Neural cell (in vitro differentiated cells): ENCODE data around the gene ERC2. TPM values are rescaled to one million over a fixed set of nuclear protein-coding genes. Genes with fewer than 3 reads are reported as not detected.

Experiments used
- H2AFZ ChIP-seq: fragments of 200-600, 300-800 bp; sonication (generic), shearing (Covaris generic); 2 replicates; pipeline ENCODE4 v1.6.0; 2014; ENCODE audit warnings: low read depth, mild to moderate bottlenecking, antibody characterized with exemption, low read length, moderate library complexity
- H3F3A ChIP-seq: fragments of 200-600 bp; shearing (Covaris generic); 2 replicates; pipeline ENCODE4 v1.6.1; 2016; ENCODE audit warnings: mild to moderate bottlenecking, moderate library complexity, mixed read lengths, antibody characterized with exemption, low read length; ENCODE audit not compliant: insufficient read depth, poor library complexity, severe bottlenecking
- H3K27ac ChIP-seq: fragments of 200-600, 300-800 bp; sonication (generic), shearing (Covaris generic); 2 replicates; pipeline ENCODE4 v1.5.1; 2014; ENCODE audit warnings: mild to moderate bottlenecking, low read length, moderate library complexity
- H3K27me3 ChIP-seq: fragments of 300-800, 200-600 bp; sonication (generic), shearing (Covaris generic); 2 replicates; pipeline ENCODE4 v1.6.0; 2014; ENCODE audit warnings: mild to moderate bottlenecking, low read depth, low read length, moderate library complexity; ENCODE audit not compliant: insufficient read depth
- H3K36me3 ChIP-seq: fragments of 300-800, 200-600 bp; sonication (generic), shearing (Covaris generic); 2 replicates; pipeline ENCODE4 v1.5.1; 2014; ENCODE audit warnings: mild to moderate bottlenecking, antibody characterized with exemption, low read length, moderate library complexity; ENCODE audit not compliant: insufficient read depth
- H3K4me2 ChIP-seq: fragments of 300-800, 200-600 bp; sonication (generic), shearing (Covaris generic); 2 replicates; pipeline ENCODE4 v1.6.0; 2014; ENCODE audit warnings: mild to moderate bottlenecking, low read length
- H3K4me3 ChIP-seq: fragments of 300-800, 200-600 bp; sonication (generic), shearing (Covaris generic); 2 replicates; pipeline ENCODE4 v1.5.1; 2014; ENCODE audit warnings: mild to moderate bottlenecking, low read length, moderate library complexity
- H3K79me2 ChIP-seq: fragments of 200-600 bp; shearing (Covaris generic); replicated peaks from 2 replicates; pipeline ENCODE4 v1.6.0; 2014; ENCODE audit warnings: mild to moderate bottlenecking, low read length, moderate library complexity; ENCODE audit not compliant: insufficient read depth
- H3K9ac ChIP-seq: fragments of 300-800, 200-600 bp; sonication (generic), shearing (Covaris generic); 2 replicates; pipeline ENCODE4 v1.6.1; 2016; ENCODE audit warnings: mild to moderate bottlenecking, low read length, mixed read lengths
- H3K9me2 ChIP-seq: fragments of 200-600 bp; shearing (Covaris generic); 2 replicates; pipeline ENCODE4 v1.6.1; 2016; ENCODE audit warnings: mild to moderate bottlenecking, low read length, mixed read lengths; ENCODE audit not compliant: insufficient read depth
- H3K9me3 ChIP-seq: fragments of 200-600, 300-800 bp; sonication (generic), shearing (Covaris generic); 2 replicates; pipeline ENCODE4 v1.6.1; 2016; ENCODE audit warnings: mild to moderate bottlenecking, mixed run types, low read length, moderate library complexity, mixed read lengths
- H4K20me1 ChIP-seq: fragments of 200-600 bp; shearing (Covaris generic); 2 replicates; pipeline ENCODE4 v1.6.1; 2016; ENCODE audit warnings: mild to moderate bottlenecking, mixed run types; ENCODE audit not compliant: insufficient read depth
- EP300 ChIP-seq: fragments of 450-650 bp; conservative IDR thresholded peaks from 2 replicates; pipeline ENCODE4 v1.6.1; 2014; ENCODE audit warnings: antibody characterized with exemption, mild to moderate bottlenecking, moderate library complexity; ENCODE audit not compliant: poor library complexity, severe bottlenecking
- EZH2 ChIP-seq: fragments of 200-600, 300-800 bp; shearing (Covaris generic), sonication (generic); IDR thresholded peaks from 2 replicates; pipeline ENCODE4 v1.6.1; 2014; ENCODE audit warnings: antibody characterized with exemption, low read length, borderline replicate concordance, mild to moderate bottlenecking; ENCODE audit not compliant: insufficient read depth, poor library complexity, severe bottlenecking
- MXI1 ChIP-seq: fragments of 450-650 bp; conservative IDR thresholded peaks from 2 replicates; pipeline ENCODE4 v1.6.1; 2014; ENCODE audit warnings: antibody characterized with exemption, mild to moderate bottlenecking; ENCODE audit not compliant: poor library complexity, severe bottlenecking
- POLR2AphosphoS5 ChIP-seq: IDR thresholded peaks from 2 replicates; pipeline ENCODE4 v1.6.1; 2012
- RAD21 ChIP-seq: fragments of 450-650 bp; conservative IDR thresholded peaks from 2 replicates; pipeline ENCODE4 v1.6.1; 2014; ENCODE audit warnings: antibody characterized with exemption, mild to moderate bottlenecking, moderate library complexity
- SMC3 ChIP-seq: fragments of 450-650 bp; conservative IDR thresholded peaks from 2 replicates; pipeline ENCODE4 v1.6.1; 2014; ENCODE audit warnings: antibody characterized with exemption, mild to moderate bottlenecking, moderate library complexity; ENCODE audit not compliant: poor library complexity
- TAF1 ChIP-seq: IDR thresholded peaks from 2 replicates; pipeline ENCODE4 v1.6.1; 2012; ENCODE audit warnings: low read depth
- polyA plus RNA-seq: library from polyadenylated mRNA; depleted of rRNA; stranded (reverse); fragments of >200 nt; gene quantifications from 2 replicates; pipeline ENCODE4 v1.2.3, GENCODE V29; 2014
- TF ChIP-seq, protein P1 (sequence below): IDR thresholded peaks from 2 replicates; pipeline ENCODE4 v1.6.1; 2012; ENCODE audit warnings: borderline replicate concordance
- TF ChIP-seq, protein P2 (sequence below): fragments of 450-650 bp; IDR thresholded peaks from 2 replicates; pipeline ENCODE4 v1.5.1; 2014; ENCODE audit warnings: antibody characterized with exemption, mild to moderate bottlenecking, moderate library complexity; ENCODE audit not compliant: poor library complexity, severe bottlenecking

ERC2 gene
- polyA plus RNA-seq, 1 donor from 2014 or later = 60.4 TPM

DNA sequence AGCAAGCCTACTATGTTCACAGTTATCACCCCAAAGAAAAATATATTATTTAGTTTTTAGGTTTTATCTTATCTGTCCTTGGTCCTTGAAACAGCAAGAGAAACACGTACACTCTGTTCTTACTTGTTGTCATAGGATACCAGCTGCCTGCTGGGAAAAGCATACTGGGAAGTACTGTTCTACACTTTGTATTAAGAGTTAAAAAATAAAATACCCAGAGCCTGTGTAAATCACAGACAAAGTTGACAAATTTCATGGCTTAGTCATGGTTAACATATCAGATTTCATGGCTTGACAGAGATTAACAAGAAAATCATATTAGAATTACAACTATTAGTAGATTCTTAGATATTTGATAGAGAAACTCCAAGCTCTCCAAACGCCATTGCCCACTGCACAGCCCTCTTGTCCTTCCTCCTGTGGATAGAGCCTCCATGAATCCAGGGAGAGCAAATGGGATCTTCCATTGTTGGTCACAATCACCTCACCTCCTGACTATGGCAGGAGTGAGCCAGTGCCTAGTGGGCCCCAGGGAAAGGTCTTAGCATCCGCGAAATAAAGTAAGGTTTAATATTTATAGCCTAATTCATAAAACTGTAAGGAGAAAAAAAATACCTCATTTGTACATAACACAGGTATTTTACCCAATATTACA lies 853.1 kb downstream of the ERC2 start:
- Histone ChIP-seq H4K20me1 (no peaks in the 10 kb centered on the region), H3K27me3 (no peaks in the 10 kb centered on the region), H3F3A (no peaks in the 10 kb centered on the region), H3K36me3 (no peaks in the 10 kb centered on the region), H3K79me2 (no peaks in the 10 kb centered on the region), H3K9me3 (no peaks in the 10 kb centered on the region), H3K4me2 (no peak overlapping the region), H3K27ac (no peak overlapping the region), H3K9ac (no peak overlapping the region), H3K4me3 (no peak overlapping the region), H3K9me2 (no peaks in the 10 kb centered on the region), H2AFZ (no peak overlapping the region)
- TF ChIP-seq RAD21 (no peak), TAF1 (no peak), EP300 (no peak), POLR2AphosphoS5 (no peak), SMC3 (no peak), MXI1 (no peak), EZH2 (no peak)
- TF ChIP-seq, protein P1, sequence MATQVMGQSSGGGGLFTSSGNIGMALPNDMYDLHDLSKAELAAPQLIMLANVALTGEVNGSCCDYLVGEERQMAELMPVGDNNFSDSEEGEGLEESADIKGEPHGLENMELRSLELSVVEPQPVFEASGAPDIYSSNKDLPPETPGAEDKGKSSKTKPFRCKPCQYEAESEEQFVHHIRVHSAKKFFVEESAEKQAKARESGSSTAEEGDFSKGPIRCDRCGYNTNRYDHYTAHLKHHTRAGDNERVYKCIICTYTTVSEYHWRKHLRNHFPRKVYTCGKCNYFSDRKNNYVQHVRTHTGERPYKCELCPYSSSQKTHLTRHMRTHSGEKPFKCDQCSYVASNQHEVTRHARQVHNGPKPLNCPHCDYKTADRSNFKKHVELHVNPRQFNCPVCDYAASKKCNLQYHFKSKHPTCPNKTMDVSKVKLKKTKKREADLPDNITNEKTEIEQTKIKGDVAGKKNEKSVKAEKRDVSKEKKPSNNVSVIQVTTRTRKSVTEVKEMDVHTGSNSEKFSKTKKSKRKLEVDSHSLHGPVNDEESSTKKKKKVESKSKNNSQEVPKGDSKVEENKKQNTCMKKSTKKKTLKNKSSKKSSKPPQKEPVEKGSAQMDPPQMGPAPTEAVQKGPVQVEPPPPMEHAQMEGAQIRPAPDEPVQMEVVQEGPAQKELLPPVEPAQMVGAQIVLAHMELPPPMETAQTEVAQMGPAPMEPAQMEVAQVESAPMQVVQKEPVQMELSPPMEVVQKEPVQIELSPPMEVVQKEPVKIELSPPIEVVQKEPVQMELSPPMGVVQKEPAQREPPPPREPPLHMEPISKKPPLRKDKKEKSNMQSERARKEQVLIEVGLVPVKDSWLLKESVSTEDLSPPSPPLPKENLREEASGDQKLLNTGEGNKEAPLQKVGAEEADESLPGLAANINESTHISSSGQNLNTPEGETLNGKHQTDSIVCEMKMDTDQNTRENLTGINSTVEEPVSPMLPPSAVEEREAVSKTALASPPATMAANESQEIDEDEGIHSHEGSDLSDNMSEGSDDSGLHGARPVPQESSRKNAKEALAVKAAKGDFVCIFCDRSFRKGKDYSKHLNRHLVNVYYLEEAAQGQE = no peak
- TF ChIP-seq, protein P2, sequence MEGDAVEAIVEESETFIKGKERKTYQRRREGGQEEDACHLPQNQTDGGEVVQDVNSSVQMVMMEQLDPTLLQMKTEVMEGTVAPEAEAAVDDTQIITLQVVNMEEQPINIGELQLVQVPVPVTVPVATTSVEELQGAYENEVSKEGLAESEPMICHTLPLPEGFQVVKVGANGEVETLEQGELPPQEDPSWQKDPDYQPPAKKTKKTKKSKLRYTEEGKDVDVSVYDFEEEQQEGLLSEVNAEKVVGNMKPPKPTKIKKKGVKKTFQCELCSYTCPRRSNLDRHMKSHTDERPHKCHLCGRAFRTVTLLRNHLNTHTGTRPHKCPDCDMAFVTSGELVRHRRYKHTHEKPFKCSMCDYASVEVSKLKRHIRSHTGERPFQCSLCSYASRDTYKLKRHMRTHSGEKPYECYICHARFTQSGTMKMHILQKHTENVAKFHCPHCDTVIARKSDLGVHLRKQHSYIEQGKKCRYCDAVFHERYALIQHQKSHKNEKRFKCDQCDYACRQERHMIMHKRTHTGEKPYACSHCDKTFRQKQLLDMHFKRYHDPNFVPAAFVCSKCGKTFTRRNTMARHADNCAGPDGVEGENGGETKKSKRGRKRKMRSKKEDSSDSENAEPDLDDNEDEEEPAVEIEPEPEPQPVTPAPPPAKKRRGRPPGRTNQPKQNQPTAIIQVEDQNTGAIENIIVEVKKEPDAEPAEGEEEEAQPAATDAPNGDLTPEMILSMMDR = no peak

DNA sequence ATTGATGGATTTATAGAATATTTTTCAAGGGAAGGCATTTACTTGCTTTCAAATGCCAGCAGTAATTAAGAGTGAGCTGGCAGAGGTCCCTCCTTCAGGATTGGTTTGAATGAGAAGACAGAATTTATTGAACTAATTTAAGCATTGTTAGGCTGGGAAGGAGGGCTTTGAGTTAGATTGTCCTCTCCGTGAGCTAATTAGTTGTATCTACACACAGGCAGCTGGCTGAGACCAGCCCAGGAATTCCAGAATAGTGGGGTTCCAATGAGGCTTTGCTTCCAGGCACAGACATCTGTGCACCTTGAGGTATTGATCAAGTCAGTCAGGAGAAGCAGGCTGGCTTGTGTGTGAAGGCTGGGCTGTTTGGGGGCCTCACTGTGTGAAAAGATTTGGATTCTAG lies 857.1 kb downstream of the ERC2 start:
- Histone ChIP-seq H3K9ac (no peak overlapping the region), H3K9me2 (no peaks in the 10 kb centered on the region), H3K36me3 (no peaks in the 10 kb centered on the region), H3F3A (no peaks in the 10 kb centered on the region), H4K20me1 (no peaks in the 10 kb centered on the region), H3K27ac (no peak overlapping the region), H3K4me3 (no peak overlapping the region), H3K79me2 (no peaks in the 10 kb centered on the region), H2AFZ (no peak overlapping the region), H3K9me3 (no peaks in the 10 kb centered on the region), H3K4me2 (no peak overlapping the region), H3K27me3 (no peaks in the 10 kb centered on the region)
- TF ChIP-seq, protein P2 = no peak
- TF ChIP-seq, protein P1 = no peak
- no peak for TF ChIP-seq TAF1
- no peak for TF ChIP-seq MXI1
- no peak for TF ChIP-seq POLR2AphosphoS5
- no peak for TF ChIP-seq EP300
- no peak for TF ChIP-seq RAD21
